Cardiac muscle cell (in vitro differentiated cells and primary cell): ENCODE results near the gene RAMAC. TPM values are rescaled to one million over a fixed set of nuclear protein-coding genes. Genes with fewer than 3 reads are reported as not detected.
A peak's percentile ranks its signal among the peaks of the same experiment; 100 is the strongest.

ENCODE experiments used
- DNase-seq, 2 donors: peaks; one replicate each; pipeline versions ENCODE4 v3.0.0 to v3.0.0-alpha.2; 2010 to 2017; ENCODE audit warnings: low read depth in 1 of 2, low spot score in 1 of 2
- H3K27ac ChIP-seq: fragments of 200-600 bp; sonication (generic); 2 replicates; pipeline ENCODE4 v1.5.1; 2016
- H3K27me3 ChIP-seq: fragments of 200-600 bp; sonication (generic); 2 replicates; pipeline ENCODE4 v1.6.0; 2016; ENCODE audit warnings: control low read depth
- H3K36me3 ChIP-seq: fragments of 200-600 bp; sonication (generic); 2 replicates; pipeline ENCODE4 v1.5.1; 2016; ENCODE audit warnings: control low read depth
- H3K4me1 ChIP-seq: fragments of 200-600 bp; sonication (generic); 2 replicates; pipeline ENCODE4 v1.8.1; 2017; ENCODE audit warnings: low read depth, mild to moderate bottlenecking, mixed run types
- H3K4me3 ChIP-seq: fragments of 200-600 bp; sonication (generic); 2 replicates; pipeline ENCODE4 v1.5.1; 2016; ENCODE audit warnings: mild to moderate bottlenecking
- H3K9me3 ChIP-seq: fragments of 200-600 bp; sonication (generic); 2 replicates; pipeline ENCODE4 v1.5.1; 2017; ENCODE audit warnings: low read depth, mild to moderate bottlenecking, control low read depth
- polyA plus RNA-seq: library from polyadenylated mRNA; unstranded; fragments of >200 nt; fragmentation: Nextera tagmentation; extraction: Ambion mirVana; gene quantifications from 2 replicates; pipeline ENCODE4 v1.2.1, GENCODE V29; 2016
- total RNA-seq: library from RNA; depleted of rRNA; stranded (reverse); fragments of >200 nt; gene quantifications from 2 replicates; pipeline ENCODE4 v1.2.3, GENCODE V29; 2016
- TF ChIP-seq, protein P1 (sequence below): IDR thresholded peaks from 2 replicates; pipeline ENCODE4 v1.5.1; 2012; ENCODE audit warnings: low read depth, mild to moderate bottlenecking, low read length

Gene RAMAC
- total and polyA plus RNA-seq, 2 experiments from 2014 or later, result 37.3 to 91.1 TPM

DNA sequence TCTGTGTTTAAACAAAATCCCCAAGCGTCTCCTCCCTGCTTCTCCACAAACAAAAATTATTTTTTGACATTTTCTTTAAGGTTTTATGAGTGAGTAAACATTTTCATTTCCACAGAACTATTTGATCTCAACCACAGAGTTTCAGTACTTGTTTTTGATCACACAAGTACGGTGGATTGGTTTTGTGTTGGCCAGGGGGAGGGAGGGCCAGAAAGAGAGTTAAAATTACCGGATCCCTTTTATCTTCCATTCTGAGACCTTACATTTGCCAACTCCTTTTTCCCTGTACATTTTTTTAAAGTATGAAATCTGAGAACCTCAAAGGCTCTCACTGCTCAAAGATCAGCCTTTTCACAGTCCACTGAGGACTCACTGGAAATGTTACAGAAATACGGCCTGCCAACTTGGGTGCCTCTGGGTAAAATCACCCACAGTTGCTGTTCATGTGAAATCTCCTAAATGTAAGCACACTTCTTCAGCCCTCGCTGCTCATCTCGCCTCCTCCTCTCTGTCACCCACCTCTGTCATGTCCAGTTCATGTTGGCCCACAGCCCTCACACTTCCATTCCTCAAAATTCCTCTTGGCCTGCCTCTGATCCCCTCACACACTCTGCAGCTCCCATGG, 35.2 kb upstream of the RAMAC start:
- Histone ChIP-seq H3K9me3 (no peaks in the 10 kb centered on the region), H3K4me3 (no peak overlapping the region), H3K4me1 (no peaks in the 10 kb centered on the region), H3K27ac (no peak overlapping the region), H3K36me3 (no peaks in the 10 kb centered on the region), H3K27me3 (peaks cover 26% of the 10 kb centered on the region)
- TF ChIP-seq, protein P1, sequence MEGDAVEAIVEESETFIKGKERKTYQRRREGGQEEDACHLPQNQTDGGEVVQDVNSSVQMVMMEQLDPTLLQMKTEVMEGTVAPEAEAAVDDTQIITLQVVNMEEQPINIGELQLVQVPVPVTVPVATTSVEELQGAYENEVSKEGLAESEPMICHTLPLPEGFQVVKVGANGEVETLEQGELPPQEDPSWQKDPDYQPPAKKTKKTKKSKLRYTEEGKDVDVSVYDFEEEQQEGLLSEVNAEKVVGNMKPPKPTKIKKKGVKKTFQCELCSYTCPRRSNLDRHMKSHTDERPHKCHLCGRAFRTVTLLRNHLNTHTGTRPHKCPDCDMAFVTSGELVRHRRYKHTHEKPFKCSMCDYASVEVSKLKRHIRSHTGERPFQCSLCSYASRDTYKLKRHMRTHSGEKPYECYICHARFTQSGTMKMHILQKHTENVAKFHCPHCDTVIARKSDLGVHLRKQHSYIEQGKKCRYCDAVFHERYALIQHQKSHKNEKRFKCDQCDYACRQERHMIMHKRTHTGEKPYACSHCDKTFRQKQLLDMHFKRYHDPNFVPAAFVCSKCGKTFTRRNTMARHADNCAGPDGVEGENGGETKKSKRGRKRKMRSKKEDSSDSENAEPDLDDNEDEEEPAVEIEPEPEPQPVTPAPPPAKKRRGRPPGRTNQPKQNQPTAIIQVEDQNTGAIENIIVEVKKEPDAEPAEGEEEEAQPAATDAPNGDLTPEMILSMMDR, result no peak
- no peak for DNase-seq

DNA sequence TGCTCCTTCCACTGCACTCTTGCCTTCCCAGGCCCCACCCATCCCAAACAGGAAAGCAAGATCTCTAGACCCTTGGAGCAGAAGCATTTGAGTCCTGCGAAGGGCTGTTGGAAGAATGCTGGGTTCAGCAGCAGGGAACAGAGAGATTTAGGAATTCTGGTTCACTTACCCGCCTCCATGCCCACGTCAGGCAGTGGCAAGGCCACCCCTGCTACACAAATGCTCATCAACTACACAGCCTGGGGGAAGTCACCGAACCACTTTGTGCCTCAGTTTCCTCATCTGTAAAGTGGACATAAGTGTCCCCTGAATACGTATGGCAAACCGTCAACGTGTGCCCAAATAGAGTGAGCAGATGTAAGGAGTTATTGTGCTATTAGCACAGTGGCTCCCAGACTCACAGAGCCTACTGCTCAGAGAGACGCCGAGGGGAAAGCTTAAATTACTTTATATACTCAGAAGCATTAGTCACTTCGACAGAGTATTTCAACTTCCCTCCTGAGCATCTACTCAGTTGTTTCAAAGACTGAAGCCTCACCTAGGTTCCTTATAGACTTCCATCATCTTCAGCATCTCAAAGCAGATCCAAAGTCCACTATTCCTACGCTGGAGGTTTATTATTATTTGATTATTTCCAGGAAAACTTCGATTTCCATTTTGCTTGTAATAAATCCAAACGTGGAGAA, 34.4 kb upstream of the RAMAC start:
- peaks cover 26% of the 10 kb centered on the region for H3K27me3 ChIP-seq
- H3K36me3 ChIP-seq, result no peaks in the 10 kb centered on the region
- DNase-seq, result no peak
- no peaks in the 10 kb centered on the region for H3K4me1 ChIP-seq
- TF ChIP-seq, protein P1, result no peak
- H3K4me3 ChIP-seq, result peak overlapping the region; percentile 89
- H3K9me3 ChIP-seq, result no peaks in the 10 kb centered on the region
- H3K27ac ChIP-seq, result no peak overlapping the region

- no peaks in the 10 kb centered on the region for H3K4me1 ChIP-seq
- no peaks in the 10 kb centered on the region for H3K36me3 ChIP-seq
- H3K27me3 ChIP-seq, result peaks cover 26% of the 10 kb centered on the region
- TF ChIP-seq, protein P1, result no peak
- DNase-seq, result peak; percentile 24 to 71
- H3K9me3 ChIP-seq, result no peaks in the 10 kb centered on the region
- peak within 1 kb of the TSS; percentile 89 for H3K4me3 ChIP-seq
- H3K27ac ChIP-seq, result no peak within 1 kb of the TSS
Measured at GRCh38 chr15:82952158-82953081, 33.6 kb upstream of the RAMAC start, which contains the start of gene HOMER2. TSS of gene HOMER2 (minus strand) at chr15:82952720. CDS start at chr15:82952535, 185 bp downstream.

DNA sequence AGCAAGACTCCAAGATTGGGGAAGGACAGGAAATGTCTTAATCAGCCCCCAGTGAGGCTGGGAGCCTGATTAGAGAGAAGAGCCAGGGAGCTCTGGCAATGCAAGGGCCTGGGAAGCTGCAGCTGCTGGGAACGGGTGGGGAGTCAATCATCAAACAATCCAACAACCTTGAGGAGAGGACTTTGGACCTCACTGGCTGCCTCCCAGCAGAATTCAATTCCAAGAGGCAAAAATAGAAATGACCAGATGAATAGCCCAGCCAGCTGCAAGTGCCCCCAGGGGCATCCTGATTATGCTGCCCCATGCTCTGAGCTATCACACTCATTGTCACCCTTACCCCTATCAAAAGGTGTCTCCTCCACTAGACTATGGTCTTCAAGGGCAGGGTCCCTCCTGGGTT, 27.4 kb upstream of the RAMAC start:
- TF ChIP-seq, protein P1, result no peak
- Histone ChIP-seq H3K9me3 (no peaks in the 10 kb centered on the region), H3K4me1 (no peaks in the 10 kb centered on the region), H3K27me3 (no peaks in the 10 kb centered on the region), H3K4me3 (no peak overlapping the region), H3K27ac (no peak overlapping the region), H3K36me3 (no peaks in the 10 kb centered on the region)
- DNase-seq, result no peak

DNA sequence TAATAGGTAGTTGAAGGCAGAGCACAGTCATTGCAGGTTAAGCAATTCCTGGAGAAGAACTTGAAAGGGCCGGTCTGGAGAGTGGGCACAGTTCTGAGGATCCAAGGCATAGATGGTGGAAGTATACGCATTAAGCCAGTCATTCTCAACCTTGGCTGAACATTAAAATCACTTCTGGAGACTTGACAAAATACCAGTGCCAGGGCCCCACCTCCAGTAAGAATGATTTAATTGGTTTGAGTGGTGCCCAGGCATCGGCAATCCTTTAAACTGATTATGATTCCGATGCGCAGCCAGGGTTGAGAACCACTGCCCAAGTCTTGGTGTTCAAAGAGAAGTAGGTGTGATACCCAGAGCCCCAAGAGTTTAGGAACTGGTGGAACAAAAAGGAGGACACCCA, 26.6 kb upstream of the RAMAC start:
- Histone ChIP-seq H3K9me3 (no peaks in the 10 kb centered on the region), H3K27me3 (no peaks in the 10 kb centered on the region), H3K27ac (no peak overlapping the region), H3K4me3 (no peak overlapping the region), H3K36me3 (no peaks in the 10 kb centered on the region), H3K4me1 (no peaks in the 10 kb centered on the region)
- TF ChIP-seq, protein P1, result no peak
- DNase-seq, result no peak
